Suprapubic skin (tissue), 4 donors: ENCODE data around the gene CSMD2. TPM values are rescaled to one million over a fixed set of nuclear protein-coding genes. Genes with fewer than 3 reads are reported as not detected.

Source experiments
- DNase-seq, 2 donors: peaks; one replicate each; pipeline ENCODE4 v3.0.0-alpha.2; 2019; ENCODE audit warnings: low spot score in 2 of 2
- H3K27ac ChIP-seq: fragments of 200-600 bp; sonication (generic); one replicate; pipeline ENCODE4 v1.5.1; 2019
- H3K27me3 ChIP-seq: fragments of 200-600 bp; sonication (generic); one replicate; pipeline ENCODE4 v1.5.1; 2019
- H3K36me3 ChIP-seq: fragments of 200-600 bp; sonication (generic); one replicate; pipeline ENCODE4 v1.5.1; 2019
- H3K4me1 ChIP-seq: fragments of 200-600 bp; sonication (generic); one replicate; pipeline ENCODE4 v1.5.1; 2019
- H3K4me3 ChIP-seq: fragments of 200-600 bp; sonication (generic); one replicate; pipeline ENCODE4 v1.5.1; 2019; ENCODE audit warnings: mild to moderate bottlenecking
- H3K9me3 ChIP-seq: fragments of 200-600 bp; sonication (generic); one replicate; pipeline ENCODE4 v1.5.1; 2019
- EP300 ChIP-seq: sonication (generic); formaldehyde crosslinking; IDR thresholded peaks from one replicate; pipeline ENCODE4 v1.6.1; 2017; ENCODE audit warnings: antibody characterized with exemption
- POLR2A ChIP-seq, 2 donors: fragments of 450-650 bp; IDR thresholded peaks; one replicate each; pipeline ENCODE4 v1.6.1; 2017; ENCODE audit warnings: antibody characterized with exemption in 2 of 2, mild to moderate bottlenecking in 2 of 2, moderate library complexity in 2 of 2
- POLR2AphosphoS5 ChIP-seq, 3 donors: sonication (generic); formaldehyde crosslinking; IDR thresholded peaks; one replicate each; pipeline ENCODE4 v1.6.1; 2017; ENCODE audit warnings: antibody characterized with exemption in 3 of 3
- WGBS: methylation state at CpG from one replicate; pipeline ENCODE4 v1.1.5; 2018; 5-methylcytosine and 5-hydroxymethylcytosine counted together
- total RNA-seq, 4 donors: library from RNA; depleted of rRNA; stranded (reverse); fragments of >200 nt; gene quantifications; one replicate each; pipeline ENCODE4 v1.1.0, GENCODE V29; 2016
- TF ChIP-seq, protein P1 (sequence below), 2 donors: fragments of 200-600 bp in 1 of 2; fragments of 450-650 bp in 1 of 2; sonication (generic) in 1 of 2; IDR thresholded peaks; one replicate each; pipeline ENCODE4 v1.5.1; 2016 to 2019; ENCODE audit warnings: antibody characterized with exemption in 2 of 2, mild to moderate bottlenecking in 1 of 2, moderate library complexity in 1 of 2

Gene CSMD2
- total RNA-seq, 4 donors from 2014 or later = 0.08 to 0.55 (median 0.13) TPM

DNA sequence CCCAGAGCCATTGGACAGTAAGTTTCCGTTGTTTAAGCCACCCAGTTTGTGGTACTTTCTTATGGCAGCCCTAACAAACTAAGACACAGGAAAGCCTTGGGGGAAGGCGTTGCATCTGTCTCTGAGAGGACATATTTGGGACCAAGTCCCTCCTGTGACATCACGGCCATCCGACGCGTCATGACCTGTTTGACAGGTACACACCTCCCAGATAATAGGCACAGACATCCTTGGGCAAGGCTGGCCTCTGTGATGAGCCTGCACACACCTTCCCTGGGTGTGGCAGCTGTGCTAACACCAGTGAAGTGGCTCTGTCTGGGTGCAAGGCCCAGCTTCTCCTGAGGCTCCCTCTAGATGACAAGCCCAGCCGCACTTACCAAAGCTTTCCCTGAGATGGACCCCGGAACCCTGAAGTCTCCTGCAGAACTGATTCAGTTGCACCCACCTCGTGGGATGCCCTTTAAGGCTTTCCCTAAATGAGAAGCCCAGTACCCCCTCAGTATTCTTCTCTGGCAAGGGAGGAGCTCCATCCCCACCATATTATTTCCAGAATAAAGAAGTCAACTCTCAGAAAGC is 556.1 kb downstream of the CSMD2 start:
- 94% methylated on average over 9 of the region's 9 CpGs for WGBS

DNA sequence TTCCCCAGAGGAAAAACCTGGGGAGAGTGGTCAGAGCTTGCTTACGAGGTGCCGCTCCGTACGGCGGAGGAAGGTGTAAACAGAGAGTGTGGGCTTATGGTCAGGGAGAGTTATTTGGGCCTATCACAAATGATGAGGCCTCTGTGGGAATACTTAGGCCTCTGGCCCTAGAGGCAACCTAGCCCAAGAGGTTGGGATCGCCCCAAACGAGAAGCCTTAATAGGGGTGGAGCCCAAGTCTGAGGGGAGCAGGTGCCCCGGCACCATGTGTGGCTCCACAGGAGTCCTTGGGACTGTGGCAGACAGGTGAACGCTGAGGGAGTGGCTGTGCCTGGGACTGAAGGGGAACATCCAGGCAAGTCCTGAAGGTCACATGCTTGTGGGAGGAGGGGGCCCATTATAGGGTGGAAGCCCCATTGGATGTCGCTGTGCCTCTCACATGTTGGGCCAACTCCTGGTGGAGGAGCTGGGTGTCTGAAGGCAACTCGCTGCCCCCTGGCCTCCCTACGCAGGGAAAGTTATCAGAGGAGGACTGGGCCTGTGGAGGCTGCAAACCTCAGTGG is 557.5 kb downstream of the CSMD2 start:
- DNase-seq = no peak
- no peak overlapping the region for H3K4me3 ChIP-seq
- no peak overlapping the region for H3K27ac ChIP-seq
- no peaks in the 10 kb centered on the region for H3K9me3 ChIP-seq
- WGBS = 86% methylated on average over 10 of the region's 12 CpGs
- no peaks in the 10 kb centered on the region for H3K27me3 ChIP-seq
- peaks cover 7% of the 10 kb centered on the region for H3K4me1 ChIP-seq
- no peak for TF ChIP-seq POLR2A (IDR thresholded peaks at IDR 0.05)
- no peaks in the 10 kb centered on the region for H3K36me3 ChIP-seq

More for the DNA sequence above, 556.1 kb downstream of the CSMD2 start:
- TF ChIP-seq POLR2AphosphoS5 (IDR thresholded peaks at IDR 0.05) (no peak), EP300 (no peak), POLR2A (IDR thresholded peaks at IDR 0.05) (no peak)
- TF ChIP-seq, protein P1, sequence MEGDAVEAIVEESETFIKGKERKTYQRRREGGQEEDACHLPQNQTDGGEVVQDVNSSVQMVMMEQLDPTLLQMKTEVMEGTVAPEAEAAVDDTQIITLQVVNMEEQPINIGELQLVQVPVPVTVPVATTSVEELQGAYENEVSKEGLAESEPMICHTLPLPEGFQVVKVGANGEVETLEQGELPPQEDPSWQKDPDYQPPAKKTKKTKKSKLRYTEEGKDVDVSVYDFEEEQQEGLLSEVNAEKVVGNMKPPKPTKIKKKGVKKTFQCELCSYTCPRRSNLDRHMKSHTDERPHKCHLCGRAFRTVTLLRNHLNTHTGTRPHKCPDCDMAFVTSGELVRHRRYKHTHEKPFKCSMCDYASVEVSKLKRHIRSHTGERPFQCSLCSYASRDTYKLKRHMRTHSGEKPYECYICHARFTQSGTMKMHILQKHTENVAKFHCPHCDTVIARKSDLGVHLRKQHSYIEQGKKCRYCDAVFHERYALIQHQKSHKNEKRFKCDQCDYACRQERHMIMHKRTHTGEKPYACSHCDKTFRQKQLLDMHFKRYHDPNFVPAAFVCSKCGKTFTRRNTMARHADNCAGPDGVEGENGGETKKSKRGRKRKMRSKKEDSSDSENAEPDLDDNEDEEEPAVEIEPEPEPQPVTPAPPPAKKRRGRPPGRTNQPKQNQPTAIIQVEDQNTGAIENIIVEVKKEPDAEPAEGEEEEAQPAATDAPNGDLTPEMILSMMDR (IDR thresholded peaks at IDR 0.05) = no peak
- H3K27me3 ChIP-seq = peaks cover 8% of the 10 kb centered on the region
- no peaks in the 10 kb centered on the region for H3K36me3 ChIP-seq
- no peak overlapping the region for H3K4me3 ChIP-seq
- no peak overlapping the region for H3K27ac ChIP-seq
- DNase-seq = no peak
- peaks cover 7% of the 10 kb centered on the region for H3K4me1 ChIP-seq
- H3K9me3 ChIP-seq = no peaks in the 10 kb centered on the region

DNA sequence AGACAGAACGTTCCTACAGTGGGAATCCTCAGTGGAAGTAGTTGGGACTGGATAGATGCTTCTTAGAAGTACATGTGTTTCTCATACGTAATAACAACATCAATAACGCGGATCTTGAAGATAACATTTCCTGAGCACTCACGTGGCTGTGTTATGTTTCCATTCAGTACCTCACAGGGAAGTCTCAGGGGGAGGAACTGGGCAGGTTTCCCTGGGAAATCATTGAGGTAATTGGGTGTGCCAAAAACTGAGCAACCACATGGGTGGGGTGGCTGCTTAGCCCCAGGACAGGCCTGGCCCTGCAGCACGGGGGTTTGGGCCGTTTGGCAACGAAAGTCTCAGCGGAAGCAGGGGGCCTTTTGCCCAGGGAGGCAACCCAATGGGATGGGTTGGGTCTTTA is 558.8 kb downstream of the CSMD2 start:
- Histone ChIP-seq H3K27me3 (peaks cover 3% of the 10 kb centered on the region), H3K36me3 (no peaks in the 10 kb centered on the region), H3K4me1 (peaks cover 7% of the 10 kb centered on the region), H3K9me3 (no peaks in the 10 kb centered on the region), H3K27ac (no peak overlapping the region), H3K4me3 (no peak overlapping the region)
- TF ChIP-seq POLR2A (IDR thresholded peaks at IDR 0.05) = no peak
- no peak for TF ChIP-seq POLR2AphosphoS5 (IDR thresholded peaks at IDR 0.05)
- TF ChIP-seq EP300 = no peak
- TF ChIP-seq, protein P1 (IDR thresholded peaks at IDR 0.05) = no peak
- no peak for DNase-seq
- WGBS = 40% methylated on average over 8 of the region's 9 CpGs

DNA sequence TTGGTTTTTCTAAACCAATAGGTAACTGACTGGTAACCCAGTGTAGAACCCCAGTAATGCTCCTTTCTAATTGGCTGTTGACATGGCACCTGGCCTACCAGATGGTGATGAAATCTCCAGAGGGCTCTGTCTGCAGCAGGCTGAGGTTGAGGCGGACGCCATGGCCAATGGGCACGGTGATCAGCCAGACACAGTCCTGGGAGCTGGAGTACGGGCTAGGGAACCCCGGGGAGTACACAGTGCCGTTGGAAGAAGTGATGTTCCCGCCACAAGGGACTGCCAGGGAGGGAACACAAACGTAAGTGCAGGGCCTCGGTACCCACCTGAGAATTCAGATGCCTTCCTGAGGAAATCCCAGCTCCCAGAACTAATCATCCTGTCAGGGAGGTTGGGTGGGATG is 562.8 kb downstream of the CSMD2 start:
- WGBS = 89% methylated on average over 6 of the region's 9 CpGs
- TF ChIP-seq POLR2AphosphoS5 (IDR thresholded peaks at IDR 0.05) = no peak

DNA sequence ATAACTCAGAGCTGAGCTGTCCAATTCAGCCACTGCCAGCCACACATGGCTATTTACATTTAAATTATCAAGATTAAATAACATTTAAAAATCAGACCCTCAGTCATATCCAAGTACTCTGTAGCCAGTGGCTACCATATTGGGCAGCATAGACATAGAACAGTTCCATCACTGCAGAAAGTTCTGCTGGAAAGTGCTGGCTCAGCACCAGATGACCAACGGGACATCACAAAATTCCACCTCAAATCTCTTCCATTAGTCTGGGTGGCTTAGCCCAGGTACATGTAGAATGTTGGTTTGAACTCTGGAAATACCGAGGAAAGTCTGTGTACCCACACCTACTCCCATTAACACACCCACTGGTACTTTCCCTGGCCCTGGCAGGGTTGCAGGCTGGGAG is 563.3 kb downstream of the CSMD2 start:
- no peaks in the 10 kb centered on the region for H3K36me3 ChIP-seq
- TF ChIP-seq POLR2AphosphoS5 (IDR thresholded peaks at IDR 0.05) = no peak
- no peak for TF ChIP-seq EP300
- TF ChIP-seq, protein P1 (IDR thresholded peaks at IDR 0.05) = no peak
- no peak for TF ChIP-seq POLR2A (IDR thresholded peaks at IDR 0.05)
- DNase-seq = no peak
- H3K27ac ChIP-seq = no peak overlapping the region
- no peaks in the 10 kb centered on the region for H3K9me3 ChIP-seq
- H3K27me3 ChIP-seq = peaks cover 7% of the 10 kb centered on the region
- no peak overlapping the region for H3K4me3 ChIP-seq
- peaks cover 6% of the 10 kb centered on the region for H3K4me1 ChIP-seq
- WGBS = 78% methylated on average over 2 of the region's 2 CpGs

More for the DNA sequence above, 562.8 kb downstream of the CSMD2 start:
- Histone ChIP-seq H3K27me3 (peaks cover 5% of the 10 kb centered on the region), H3K36me3 (no peaks in the 10 kb centered on the region), H3K4me3 (no peak overlapping the region), H3K4me1 (peaks cover 7% of the 10 kb centered on the region), H3K27ac (no peak overlapping the region), H3K9me3 (no peaks in the 10 kb centered on the region)
- DNase-seq = no peak

DNA sequence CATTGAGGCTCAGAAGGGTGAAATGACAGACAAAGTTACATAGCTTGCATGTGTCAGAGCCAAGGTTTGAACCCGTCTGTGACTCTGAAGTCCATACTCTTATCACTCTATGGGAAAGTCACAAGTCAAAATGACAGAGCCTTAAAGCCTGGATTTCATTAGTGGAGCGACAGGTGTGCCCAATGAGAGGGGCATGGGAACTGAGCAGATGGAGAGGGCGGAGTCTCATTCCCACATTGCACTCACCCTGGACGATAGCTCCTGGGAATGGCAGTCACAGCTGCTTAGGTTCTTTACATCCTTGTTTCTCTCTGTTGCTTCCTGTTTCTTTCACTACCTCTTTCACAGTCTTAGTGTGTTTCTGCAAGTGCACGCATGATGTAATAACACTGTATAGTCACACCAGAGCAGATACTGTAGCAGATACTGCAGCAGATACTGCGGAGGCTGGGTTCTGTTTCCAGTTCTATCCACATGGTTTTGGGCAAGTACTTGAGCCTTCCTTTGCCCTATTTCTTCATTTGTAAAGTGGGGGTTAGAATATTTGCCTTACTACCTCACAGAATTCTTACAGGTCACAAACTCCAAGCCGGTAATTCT is 565.4 kb downstream of the CSMD2 start:
- Histone ChIP-seq H3K4me1 (no peaks in the 10 kb centered on the region), H3K27me3 (peaks cover 11% of the 10 kb centered on the region), H3K36me3 (no peaks in the 10 kb centered on the region), H3K9me3 (no peaks in the 10 kb centered on the region), H3K4me3 (no peak overlapping the region), H3K27ac (no peak overlapping the region)
- TF ChIP-seq, protein P1 (IDR thresholded peaks at IDR 0.05) = no peak
- TF ChIP-seq POLR2AphosphoS5 (IDR thresholded peaks at IDR 0.05) (no peak), POLR2A (IDR thresholded peaks at IDR 0.05) (no peak), EP300 (no peak)
- DNase-seq = no peak
- WGBS = 76% methylated on average over 7 of the region's 7 CpGs
